ENCODE measurements around the gene CREBRF. TPM values are rescaled to one million over a fixed set of nuclear protein-coding genes. Genes with fewer than 3 reads are reported as not detected.
A peak's percentile ranks its signal among the peaks of the same experiment; 100 is the strongest.

Gene CREBRF
- total RNA-seq, 6 experiments from 2014 or later, result 6.5 to 15.7 (median 12.6) TPM

GRCh38 chr5:173020643-173021042 lies 35.5 kb upstream of the CREBRF start:
- Histone ChIP-seq H3K4me3 (no peak overlapping the region), H3K9me3 (no peaks in the 10 kb centered on the region), H3K27ac (no peak overlapping the region), H3K27me3 (no peaks in the 10 kb centered on the region), H3K4me1 (peaks cover 0 to 20% (median 3%) of the 10 kb centered on the region in 4 donors), H3K36me3 (peaks cover 0 to 12% (median 2%) of the 10 kb centered on the region in 4 donors)
- TF ChIP-seq POLR2A (IDR thresholded peaks at IDR 0.05) (no peak), CTCF (IDR thresholded peaks at IDR 0.05) (no peak)
- 68% methylated on average over 5 of the region's 9 CpGs for WGBS (ENCODE audit: insufficient coverage, low coverage, low lambda C conversion rate, missing lambda C conversion rate)
- DNase-seq (no peak), ATAC-seq (no peak)
- intact Hi-C loops (cut with DNase I), result no loop called here

DNA sequence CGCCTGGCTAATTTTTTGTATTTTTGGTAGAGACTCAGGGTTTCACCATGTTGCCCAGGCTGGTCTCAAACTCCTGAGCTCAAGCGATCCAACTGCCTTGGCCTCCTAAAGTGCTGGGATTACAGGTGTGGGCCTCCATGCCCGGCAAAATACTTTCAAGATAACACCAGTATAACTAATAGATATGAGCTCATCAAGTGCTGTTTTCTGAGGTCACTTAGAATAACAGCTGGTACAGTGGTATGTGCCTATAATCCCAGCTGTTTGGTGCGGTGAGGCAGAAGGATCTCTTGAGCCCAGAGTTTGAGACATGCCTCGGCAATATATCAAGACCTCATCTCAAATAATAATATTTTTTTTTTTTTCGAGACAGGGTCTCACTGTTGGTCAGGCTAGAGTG lies 30.5 kb upstream of the CREBRF start:
- ATAC-seq (no peak), DNase-seq (no peak)
- Histone ChIP-seq H3K36me3 (peaks cover 0 to 8% (median 0%) of the 10 kb centered on the region in 4 donors), H3K4me3 (no peak overlapping the region), H3K27me3 (no peaks in the 10 kb centered on the region), H3K4me1 (peaks cover 0 to 28% (median 2%) of the 10 kb centered on the region in 4 donors), H3K27ac (no peak overlapping the region), H3K9me3 (no peaks in the 10 kb centered on the region)
- TF ChIP-seq POLR2A (IDR thresholded peaks at IDR 0.05) (no peak), CTCF (IDR thresholded peaks at IDR 0.05) (no peak)
- intact Hi-C loops (cut with DNase I), result no loop called here
- 87% methylated on average over 4 of the region's 6 CpGs for WGBS (ENCODE audit: insufficient coverage, low coverage, low lambda C conversion rate, missing lambda C conversion rate)

- Histone ChIP-seq H3K4me3 (no peak overlapping the region), H3K4me1 (peaks cover 0 to 28% (median 2%) of the 10 kb centered on the region in 4 donors), H3K27ac (peak overlapping the region in 1 of 3 donors; percentile 9), H3K27me3 (no peaks in the 10 kb centered on the region), H3K36me3 (no peaks in the 10 kb centered on the region), H3K9me3 (no peaks in the 10 kb centered on the region)
- whole genome bisulfite sequencing (ENCODE audit: insufficient coverage, low coverage, low lambda C conversion rate, missing lambda C conversion rate), result 83% methylated on average over 7 of the region's 7 CpGs
- ATAC-seq, result peak in 1 of 4 donors; percentile 59
- intact Hi-C loops (cut with DNase I), result no loop called here
- no peak for TF ChIP-seq CTCF (IDR thresholded peaks at IDR 0.05)
- no peak for TF ChIP-seq POLR2A (IDR thresholded peaks at IDR 0.05)
- DNase-seq, result no peak
These were observed 28.2 kb upstream of the CREBRF start for GRCh38 chr5:173027905-173028304.

- ATAC-seq (peak in 1 of 4 donors; percentile 11), DNase-seq (no peak)
- Histone ChIP-seq H3K27me3 (no peaks in the 10 kb centered on the region), H3K4me1 (peaks cover 0 to 28% (median 2%) of the 10 kb centered on the region in 4 donors), H3K9me3 (no peaks in the 10 kb centered on the region), H3K4me3 (no peak overlapping the region), H3K27ac (peak overlapping the region in 2 of 3 donors; percentile 7 to 15), H3K36me3 (no peaks in the 10 kb centered on the region)
- WGBS (ENCODE audit: insufficient coverage, low coverage, low lambda C conversion rate, missing lambda C conversion rate), result 60% methylated on average over 3 of the region's 4 CpGs
- no peak for TF ChIP-seq POLR2A (IDR thresholded peaks at IDR 0.05)
- no peak for TF ChIP-seq CTCF (IDR thresholded peaks at IDR 0.05)
- intact Hi-C loops (cut with DNase I), result no loop called here
These were observed 27.3 kb upstream of the CREBRF start for GRCh38 chr5:173028811-173029327.

Measured in right lobe of liver (tissue), 6 donors.